ENCODE results near the gene SLC16A1.
"Not testable (repeated sequence)": the region's sequence is repeated elsewhere in the genome, so short reads cannot be mapped to it uniquely, and the experiment has no call there.

SLC16A1 gene

DNA sequence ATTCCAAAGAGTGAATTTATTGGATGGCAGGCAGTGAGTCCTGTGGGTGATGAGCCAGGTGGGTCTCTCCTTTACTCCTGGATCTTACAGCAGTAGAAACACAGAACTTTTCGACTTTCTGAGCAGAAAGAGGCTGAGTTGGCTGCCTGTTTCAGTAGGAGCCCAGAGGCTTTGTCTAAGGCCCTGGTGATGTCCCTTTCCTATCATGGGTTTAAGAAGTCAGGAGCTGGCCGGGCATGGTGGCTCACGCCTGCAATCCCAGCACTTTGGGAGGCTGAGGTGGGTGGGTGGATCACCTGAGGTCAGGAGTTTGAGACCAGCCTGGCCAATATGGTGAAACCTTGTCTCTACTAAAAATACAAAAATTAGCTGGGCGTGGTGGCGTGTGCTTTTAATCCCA, 71.0 kb downstream of the SLC16A1 start:
- DNase-seq (ENCODE audit: low spot score), result not testable (repeated sequence)

DNA sequence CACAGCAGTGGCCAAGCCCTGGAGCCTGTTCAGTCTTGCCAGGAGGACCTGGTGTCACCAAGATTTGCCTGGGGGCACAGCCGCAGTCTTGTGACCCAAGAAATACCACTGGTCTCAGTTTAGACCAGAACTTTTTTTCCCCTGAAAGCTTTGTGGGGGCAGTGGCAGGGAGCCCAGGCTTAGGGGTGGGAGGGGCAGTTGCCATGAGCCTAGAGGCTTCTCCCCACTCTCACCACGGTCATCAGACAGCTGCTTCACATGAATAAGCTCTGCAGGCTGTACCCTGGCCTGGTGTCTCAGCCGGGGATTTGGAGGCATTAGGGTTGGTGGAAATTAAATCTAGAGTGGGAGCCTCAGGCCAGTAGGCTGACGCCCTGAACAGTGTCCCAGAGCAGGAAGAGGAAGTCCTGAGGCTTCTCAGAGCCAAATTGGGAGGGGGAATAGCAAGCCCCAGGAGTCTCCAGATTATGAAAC, 73.7 kb downstream of the SLC16A1 start:
- DNase-seq (ENCODE audit: low spot score), result no peak

DNA sequence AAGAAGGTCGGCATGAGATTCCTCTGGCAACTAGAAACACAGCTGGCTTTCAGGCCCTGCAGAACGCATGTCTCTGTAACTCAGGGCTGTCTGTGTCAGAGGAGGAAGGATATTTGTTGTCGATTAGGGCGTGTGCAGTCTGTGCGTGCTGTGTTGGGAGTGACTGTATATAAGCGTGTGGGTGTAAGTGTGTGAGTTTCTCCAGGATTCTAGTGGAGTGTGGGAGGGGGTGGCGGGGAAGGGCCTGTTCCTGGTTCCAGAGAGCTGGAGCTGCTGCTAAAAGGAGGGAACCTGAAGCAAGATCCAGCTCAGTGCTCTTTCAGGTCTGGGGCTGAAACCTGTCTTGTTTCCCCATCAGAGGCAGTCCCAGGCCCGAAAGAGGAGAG, 74.3 kb downstream of the SLC16A1 start:
- no peak for DNase-seq (ENCODE audit: low spot score)

DNA sequence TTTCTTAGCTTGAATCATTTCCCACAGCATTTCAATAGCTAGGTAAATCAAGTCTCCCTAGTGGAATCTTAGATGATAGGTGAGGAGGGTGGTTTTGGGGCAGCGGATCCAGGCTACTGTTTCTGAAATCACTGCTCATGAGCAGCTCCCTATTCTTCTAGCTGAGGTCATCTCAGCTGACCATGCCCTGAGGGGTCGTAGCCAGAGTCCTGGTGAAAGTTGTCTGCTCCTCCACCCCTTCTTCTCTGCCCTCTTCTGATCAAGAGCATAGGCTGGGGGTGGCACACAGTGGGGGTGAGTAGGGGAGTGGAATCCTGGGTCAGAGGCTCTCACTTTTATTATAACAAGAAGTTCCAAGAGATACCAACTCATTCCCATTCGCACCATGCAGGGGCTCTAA, 76.2 kb downstream of the SLC16A1 start:
- DNase-seq (ENCODE audit: low spot score), result no peak

DNA sequence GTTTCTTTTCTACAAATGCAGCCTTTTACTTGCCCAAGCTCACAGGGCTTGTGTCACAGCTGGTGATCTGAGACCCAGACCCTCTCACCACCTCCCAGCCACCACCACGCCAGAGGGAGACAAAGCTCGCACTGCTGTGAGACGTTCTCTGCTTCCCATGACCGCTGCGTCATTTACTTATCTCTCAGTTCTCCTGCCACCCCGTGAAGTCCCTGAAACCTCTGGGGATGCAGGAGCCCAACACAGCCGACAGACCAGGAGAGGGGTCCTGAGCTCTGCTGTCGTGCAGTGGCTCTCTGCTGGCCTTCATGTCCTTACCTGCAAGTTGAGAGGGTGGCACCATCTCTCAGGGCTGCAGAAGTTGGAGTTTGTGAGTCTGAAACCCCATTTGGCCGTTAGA, 77.7 kb downstream of the SLC16A1 start:
- DNase-seq (ENCODE audit: low spot score), result no peak

DNA sequence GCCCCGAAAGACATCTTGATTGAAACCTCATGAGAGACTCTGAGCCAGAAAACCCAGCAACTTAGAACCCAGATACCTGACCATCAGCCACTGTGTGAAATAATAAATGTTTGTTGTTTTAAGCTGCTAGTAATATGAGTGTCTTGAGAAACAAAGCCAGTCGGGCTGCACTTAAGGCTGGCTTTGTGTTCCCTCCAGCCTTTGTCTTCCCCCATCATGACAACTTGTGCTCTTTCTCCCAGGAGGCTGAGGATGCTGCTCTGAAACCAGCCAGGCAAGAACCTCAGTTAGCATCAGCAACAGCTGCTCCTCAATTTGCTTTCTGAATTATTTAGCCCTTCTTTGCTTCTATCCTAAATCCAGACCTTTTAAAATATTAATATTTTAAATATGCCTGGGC, 78.2 kb downstream of the SLC16A1 start:
- DNase-seq (ENCODE audit: low spot score), result no peak

DNA sequence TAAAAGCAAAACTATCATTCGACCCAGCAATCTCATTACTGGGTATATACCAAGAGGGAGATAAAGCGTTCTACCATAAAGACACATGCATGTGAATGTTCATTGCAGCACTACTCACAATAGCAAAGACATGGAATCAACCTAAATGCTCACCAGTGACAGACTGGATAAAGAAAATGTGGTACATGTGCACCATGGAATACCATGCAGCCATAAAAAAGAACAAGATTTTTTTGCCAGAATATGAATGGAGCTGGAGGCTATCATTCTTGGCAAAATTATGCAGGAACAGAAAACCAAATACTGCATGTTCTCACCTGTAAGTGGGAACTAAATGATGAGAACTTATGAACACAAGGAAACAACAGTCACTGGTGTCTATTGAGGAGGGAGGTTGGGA, 79.7 kb downstream of the SLC16A1 start:
- no peak for DNase-seq (ENCODE audit: low spot score)

DNA sequence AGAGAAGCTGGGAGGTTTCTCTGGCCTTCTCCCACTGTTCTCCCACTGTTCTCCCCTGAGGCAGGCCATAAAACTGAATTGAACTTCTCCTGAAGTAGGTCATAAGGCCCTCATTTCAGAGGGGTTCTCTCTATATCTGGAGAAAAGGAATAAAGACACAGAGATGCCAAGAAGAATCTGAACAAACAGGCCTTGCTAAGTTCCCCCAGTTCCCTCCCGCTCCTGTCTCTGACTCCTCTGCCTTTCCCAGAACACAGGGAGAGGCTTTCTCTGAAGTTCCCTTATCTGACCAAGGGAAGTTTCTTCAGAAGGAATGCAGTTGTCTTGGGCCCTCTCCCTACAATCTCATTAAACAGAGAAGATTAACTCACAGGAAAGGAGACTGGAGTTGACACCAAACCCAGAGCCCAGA, 83.4 kb downstream of the SLC16A1 start:
- DNase-seq (ENCODE audit: low spot score), result no peak

DNA sequence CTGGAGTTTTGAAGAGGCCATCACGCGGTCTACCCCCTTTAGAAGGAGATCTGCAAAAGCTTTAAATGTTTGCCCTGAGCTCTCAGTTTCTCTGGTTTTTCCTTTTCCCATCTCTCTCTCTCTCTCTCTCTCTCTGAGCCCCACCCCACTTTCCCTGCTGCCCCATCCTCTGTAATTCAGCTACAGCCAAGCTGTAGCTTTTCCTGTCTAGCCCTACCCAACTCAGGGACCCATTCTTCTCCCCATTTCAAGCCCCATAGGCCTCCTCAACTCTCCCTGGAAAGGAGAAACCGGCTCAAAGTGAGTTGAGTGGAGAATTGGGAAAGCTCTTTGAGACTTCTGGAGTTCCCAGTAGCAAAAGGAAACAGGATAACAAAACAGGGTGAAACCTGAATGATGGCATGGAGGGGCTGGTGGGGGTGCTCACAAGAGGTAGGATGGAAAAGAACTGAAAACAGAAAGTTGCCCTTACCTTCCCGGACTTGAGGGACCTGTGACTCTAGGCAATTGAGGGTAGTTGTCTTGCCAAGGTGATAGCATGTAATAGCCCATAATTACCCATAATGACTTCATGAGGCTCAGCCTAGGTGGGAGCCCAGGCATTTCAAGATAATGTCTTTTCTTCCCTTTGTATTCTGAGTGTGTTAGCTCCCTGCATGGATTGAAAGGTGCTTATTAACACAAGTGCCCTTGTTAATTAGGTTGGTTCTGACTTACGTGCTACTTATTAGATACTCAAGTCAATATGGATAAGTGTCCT, 84.9 kb downstream of the SLC16A1 start:
- no peak for DNase-seq (ENCODE audit: low spot score)

DNA sequence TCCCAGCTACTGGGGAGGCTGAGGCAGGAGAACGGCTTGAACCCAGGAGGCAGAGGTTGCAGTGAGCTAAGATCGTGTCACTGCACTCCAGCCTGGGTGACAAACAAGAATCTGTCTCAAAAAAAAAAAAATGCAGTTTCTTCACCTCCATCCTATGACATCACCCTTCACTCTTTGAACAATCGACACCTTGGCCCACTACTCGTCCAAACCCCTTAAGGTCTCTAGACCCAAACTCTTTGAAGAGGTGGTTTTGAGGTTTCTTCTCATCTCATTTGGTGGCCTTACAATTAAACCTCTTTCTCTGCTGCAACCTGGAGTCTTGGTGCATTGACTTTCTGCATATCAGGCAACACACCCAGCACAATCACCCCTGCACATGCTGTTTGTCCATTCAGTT, 86.1 kb downstream of the SLC16A1 start:
- DNase-seq (ENCODE audit: low spot score), result no peak

DNA sequence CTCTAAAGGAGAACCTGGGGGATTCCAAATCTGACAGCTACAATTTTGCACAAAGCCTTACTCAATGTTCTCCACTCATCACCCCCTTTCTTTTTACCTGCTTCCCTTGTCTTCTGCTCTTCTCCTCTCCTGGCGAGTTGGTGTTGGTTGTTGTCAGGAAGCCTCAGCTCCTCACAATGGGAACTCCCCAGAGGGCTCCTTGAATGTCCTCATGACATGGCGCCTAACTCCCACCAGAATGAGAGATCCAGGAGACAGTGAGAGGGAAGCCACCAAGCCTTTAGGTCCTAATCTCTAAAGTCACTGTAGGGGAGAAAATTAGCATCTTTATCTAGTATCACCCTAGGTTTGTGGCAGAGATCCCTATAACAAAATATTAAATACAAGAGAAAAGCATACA, 87.8 kb downstream of the SLC16A1 start:
- DNase-seq (ENCODE audit: low spot score), result no peak

DNA sequence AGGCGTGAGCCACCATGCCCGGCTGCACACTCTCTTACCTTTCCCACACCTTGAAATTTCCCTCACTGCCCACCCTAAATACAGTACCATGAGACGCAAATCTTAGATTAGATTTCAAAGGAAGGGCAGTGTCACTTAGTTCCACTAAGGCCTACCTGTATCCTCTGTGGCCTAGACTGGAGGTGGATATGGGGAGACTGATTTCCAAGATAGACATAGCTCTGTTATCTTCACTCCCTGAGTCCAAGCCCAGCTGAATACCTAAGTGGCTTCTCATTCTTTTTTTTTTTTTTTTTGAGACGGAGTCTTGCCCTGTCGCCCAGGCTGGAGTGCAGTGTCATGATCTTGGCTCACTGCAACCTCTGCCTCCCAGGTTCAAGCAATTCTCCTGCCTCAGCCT, 89.0 kb downstream of the SLC16A1 start:
- DNase-seq (ENCODE audit: low spot score), result no peak

DNA sequence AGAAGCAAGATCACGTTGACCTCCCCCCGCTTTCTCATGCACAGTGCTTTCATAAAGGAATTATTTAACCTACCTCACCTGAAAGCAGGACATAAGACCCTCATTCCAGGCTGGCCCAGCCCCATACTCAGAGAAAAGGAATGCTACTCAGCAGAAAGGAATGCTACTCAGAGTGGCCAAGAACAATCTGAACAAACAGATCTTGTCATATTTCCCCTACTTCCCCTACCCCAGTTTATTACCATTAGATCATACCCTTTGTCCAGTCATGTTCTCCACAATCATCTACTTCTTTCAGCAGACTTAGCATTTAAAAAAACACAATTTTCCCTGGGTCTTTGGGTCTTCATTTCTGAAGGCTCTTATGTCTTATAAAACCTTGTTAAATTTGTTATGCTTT, 89.8 kb downstream of the SLC16A1 start:
- no peak for DNase-seq (ENCODE audit: low spot score)

DNA sequence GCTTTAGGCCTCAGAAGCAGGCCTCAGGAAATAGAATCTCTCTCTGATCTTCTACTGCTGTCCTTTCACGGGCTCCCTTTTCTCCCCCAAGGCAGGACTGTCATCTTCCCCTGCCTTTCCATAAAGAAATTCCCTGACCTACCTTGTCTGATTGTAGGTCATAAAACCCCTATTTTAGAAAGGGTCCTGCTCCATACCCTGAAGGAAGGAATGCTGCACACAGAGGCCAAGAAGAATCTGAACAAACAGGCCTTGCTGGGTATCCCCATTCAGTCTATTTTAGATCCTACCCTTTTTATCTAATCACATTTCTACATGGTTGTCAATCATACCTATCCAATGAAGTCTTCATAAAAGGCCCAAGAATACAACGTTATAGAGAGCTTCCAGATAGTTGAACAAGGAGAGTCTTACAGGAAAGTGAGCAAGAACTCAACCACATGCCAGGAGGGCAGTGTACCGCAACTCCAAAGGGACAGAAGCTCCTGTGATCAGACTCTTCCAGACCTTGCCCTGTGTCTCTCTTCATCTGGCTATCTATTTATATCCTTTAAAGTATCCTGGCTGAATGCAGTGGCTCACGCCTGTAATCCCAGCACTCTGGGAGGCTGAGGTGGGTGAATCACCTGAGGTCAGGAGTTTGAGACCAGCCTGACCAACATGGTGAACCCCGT, 93.1 kb downstream of the SLC16A1 start:
- no peak for DNase-seq (ENCODE audit: low spot score)

Small RNA genes lying within 50 kb of the gene (small RNA-seq; reads per million reads assigned to genes)
- gene AL390729.2, result 0 reads per million in 2 experiments
